Spleen (tissue), 7 donors: ENCODE results near the gene FAM216A.

Experiments used
- CTCF ChIP-seq, 11 experiments: fragments of 200-600 bp in 7 of 11; fragments of 450-650 bp in 4 of 11; sonication (generic) in 4 of 11; IDR thresholded peaks in 8 of 11; conservative IDR thresholded peaks in 3 of 11; 1 replicate in 7 of 11; 2 replicates in 4 of 11; pipeline versions ENCODE4 v1.4.0 to v1.8.0; 2016 to 2021; ENCODE audit warnings: antibody characterized with exemption in 11 of 11, inconsistent platforms in 4 of 11, mild to moderate bottlenecking in 1 of 11
- POLR2AphosphoS5 ChIP-seq, 3 donors: sonication (generic); formaldehyde crosslinking; IDR thresholded peaks; one replicate each; pipeline ENCODE4 v1.5.1; 2017; ENCODE audit warnings: antibody characterized with exemption in 3 of 3
- donor health status: DM: no; HTN: no; CAD: no; lungs with moderate emphysema.
- donor health status: DM: no; HTN: no; CAD: no.
- donor health status: DM: no; HTN: no; CAD: no.

- no peak for TF ChIP-seq POLR2AphosphoS5 (IDR thresholded peaks at IDR 0.05)
- no peak for TF ChIP-seq CTCF (IDR thresholded peaks at IDR 0.05 in 8 of 11, conservative IDR thresholded peaks at IDR 0.05 in 3 of 11)
Observed at GRCh38 chr12:110513842-110514241, 45.2 kb downstream of the FAM216A start.
